Activated naive CD4-positive, alpha-beta T cell treated with anti-CD3 and anti-CD28 coated beads, Interleukin-2, amount 50 U/mL, for 72 hours (primary cell): Measurements from ENCODE around the gene TTC33. TPM values are rescaled to one million over a fixed set of nuclear protein-coding genes. Genes with fewer than 3 reads are reported as not detected.
"Not testable (repeated sequence)": the region's sequence is repeated elsewhere in the genome, so short reads cannot be mapped to it uniquely, and the experiment has no call there.

ENCODE experiments used
- ATAC-seq, 2 donors: fragments of 150-1000 bp; cut with Tn5 transposase; 2 replicates each; pipeline ENCODE4 v1.10.0; 2021; ENCODE audit warnings: mild to moderate bottlenecking in 2 of 2, moderate library complexity in 2 of 2
- DNase-seq, 2 donors: peaks; one replicate each; pipeline ENCODE4 v3.0.0; 2021 to 2022; ENCODE audit warnings: low spot score in 2 of 2
- H3K27ac Mint-ChIP-seq, 2 donors: one replicate each; pipeline ENCODE4 v1.8.0; 2022; ENCODE audit warnings: mild to moderate bottlenecking in 2 of 2, mixed read lengths in 2 of 2
- H3K36me3 Mint-ChIP-seq, 2 donors: one replicate each; pipeline ENCODE4 v1.8.0; 2022; ENCODE audit warnings: mixed read lengths in 2 of 2
- H3K9me3 Mint-ChIP-seq, 2 donors: one replicate each; pipeline ENCODE4 v1.8.0; 2022; ENCODE audit warnings: mixed read lengths in 2 of 2
- total RNA-seq, 2 donors: library from RNA; stranded (reverse); gene quantifications; one replicate each; pipeline ENCODE4 v1.2.3, GENCODE V29; 2022

TTC33 gene
- total RNA-seq, 2 donors from 2014 or later = 22.2 to 22.5 TPM

- peaks cover 0 to 12% of the 10 kb centered on the region in 2 donors for H3K9me3 Mint-ChIP-seq
- ATAC-seq (no peak), DNase-seq (no peak)
- H3K27ac Mint-ChIP-seq = no peak overlapping the region
- peaks cover 0 to 17% of the 10 kb centered on the region in 2 donors for H3K36me3 Mint-ChIP-seq
These were observed 154.4 kb downstream of the TTC33 start for GRCh38 chr5:40601198-40601868.

- Mint-ChIP-seq H3K36me3 (peaks cover 0 to 17% of the 10 kb centered on the region in 2 donors), H3K27ac (peak overlapping the region in 1 of 2 donors; percentile 48), H3K9me3 (peaks cover 0 to 12% of the 10 kb centered on the region in 2 donors)
- ATAC-seq (peak in 1 of 2 donors; percentile 80), DNase-seq (no peak)
These were observed 155.4 kb downstream of the TTC33 start for GRCh38 chr5:40600383-40600782.

- H3K36me3 Mint-ChIP-seq = peaks cover 0 to 17% of the 10 kb centered on the region in 2 donors
- ATAC-seq = no peak
- no peak overlapping the region for H3K27ac Mint-ChIP-seq
- H3K9me3 Mint-ChIP-seq = peaks cover 0 to 12% of the 10 kb centered on the region in 2 donors
- DNase-seq = no peak
These were observed 156.1 kb downstream of the TTC33 start for GRCh38 chr5:40599676-40600075.

GRCh38 chr5:40594811-40595210 is 160.9 kb downstream of the TTC33 start:
- H3K36me3 Mint-ChIP-seq = peaks cover 0 to 12% of the 10 kb centered on the region in 2 donors
- H3K27ac Mint-ChIP-seq = no peak overlapping the region
- DNase-seq (no peak), ATAC-seq (no peak)
- peaks cover 5 to 16% of the 10 kb centered on the region in 2 donors for H3K9me3 Mint-ChIP-seq

GRCh38 chr5:40591727-40592396 is 163.9 kb downstream of the TTC33 start:
- DNase-seq, H3K9me3 Mint-ChIP-seq, H3K27ac Mint-ChIP-seq, ATAC-seq, H3K36me3 Mint-ChIP-seq: not testable (repeated sequence)

- ATAC-seq (no peak), DNase-seq (no peak)
- no peak overlapping the region for H3K27ac Mint-ChIP-seq
- H3K36me3 Mint-ChIP-seq = no peaks in the 10 kb centered on the region
- H3K9me3 Mint-ChIP-seq = peaks cover 4 to 5% of the 10 kb centered on the region in 2 donors
These were observed 168.4 kb downstream of the TTC33 start for GRCh38 chr5:40587376-40587775.

GRCh38 chr5:40585537-40586267 is 170.1 kb downstream of the TTC33 start:
- Mint-ChIP-seq H3K27ac (no peak overlapping the region), H3K9me3 (peaks cover 4 to 5% of the 10 kb centered on the region in 2 donors), H3K36me3 (no peaks in the 10 kb centered on the region)
- ATAC-seq = no peak
- no peak for DNase-seq

- ATAC-seq (no peak), DNase-seq (no peak)
- no peaks in the 10 kb centered on the region for H3K36me3 Mint-ChIP-seq
- no peak overlapping the region for H3K27ac Mint-ChIP-seq
- no peaks in the 10 kb centered on the region for H3K9me3 Mint-ChIP-seq
These were observed 171.7 kb downstream of the TTC33 start for GRCh38 chr5:40584054-40584453.

GRCh38 chr5:40578501-40579451 is 177.0 kb downstream of the TTC33 start:
- Mint-ChIP-seq H3K36me3 (no peaks in the 10 kb centered on the region), H3K27ac (peak overlapping the region; percentile 86 to 95), H3K9me3 (no peaks in the 10 kb centered on the region)
- DNase-seq (peak; percentile 53 to 73), ATAC-seq (peak; percentile 95 to 98)

- no peaks in the 10 kb centered on the region for H3K9me3 Mint-ChIP-seq
- no peak for ATAC-seq
- H3K36me3 Mint-ChIP-seq = no peaks in the 10 kb centered on the region
- H3K27ac Mint-ChIP-seq = peak overlapping the region; percentile 78 to 95
- DNase-seq = no peak
These were observed 178.0 kb downstream of the TTC33 start for GRCh38 chr5:40577718-40578117.

- peak in 1 of 2 donors; percentile 33 for ATAC-seq
These were observed 179.8 kb downstream of the TTC33 start for GRCh38 chr5:40575921-40576320.

GRCh38 chr5:40575411-40575810 is 180.3 kb downstream of the TTC33 start:
- Mint-ChIP-seq H3K36me3 (peaks cover 0 to 6% of the 10 kb centered on the region in 2 donors), H3K27ac (no peak overlapping the region), H3K9me3 (peaks cover 0 to 8% of the 10 kb centered on the region in 2 donors)
- DNase-seq (no peak), ATAC-seq (no peak)

More at GRCh38 chr5:40575921-40576320, 179.8 kb downstream of the TTC33 start:
- H3K36me3 Mint-ChIP-seq = peaks cover 0 to 4% of the 10 kb centered on the region in 2 donors
- peaks cover 0 to 5% of the 10 kb centered on the region in 2 donors for H3K9me3 Mint-ChIP-seq
- no peak overlapping the region for H3K27ac Mint-ChIP-seq
- DNase-seq = no peak

GRCh38 chr5:40572937-40573336 is 182.8 kb downstream of the TTC33 start:
- Mint-ChIP-seq H3K27ac (no peak overlapping the region), H3K36me3 (peaks cover 0 to 6% of the 10 kb centered on the region in 2 donors), H3K9me3 (peaks cover 0 to 8% of the 10 kb centered on the region in 2 donors)
- no peak for DNase-seq
- ATAC-seq = no peak

- Mint-ChIP-seq H3K9me3 (peaks cover 0 to 8% of the 10 kb centered on the region in 2 donors), H3K36me3 (peaks cover 0 to 6% of the 10 kb centered on the region in 2 donors), H3K27ac (no peak overlapping the region)
- DNase-seq (no peak), ATAC-seq (no peak)
These were observed 183.4 kb downstream of the TTC33 start for GRCh38 chr5:40572391-40572790.

- Mint-ChIP-seq H3K36me3 (peaks cover 0 to 6% of the 10 kb centered on the region in 2 donors), H3K27ac (no peak overlapping the region), H3K9me3 (peaks cover 0 to 8% of the 10 kb centered on the region in 2 donors)
- ATAC-seq (no peak), DNase-seq (no peak)
These were observed 184.0 kb downstream of the TTC33 start for GRCh38 chr5:40571729-40572128.
